OCI-LY7 (cell line): ENCODE results near the gene LRRC8D.

Experiments used
- EZH2phosphoT487 ChIP-seq: fragments of 200-600 bp; sonication (generic); IDR thresholded peaks from 2 replicates; pipeline ENCODE4 v1.6.1; 2018; ENCODE audit warnings: low read depth, borderline replicate concordance, mild to moderate bottlenecking, mixed run types, antibody characterized with exemption, low read length, moderate library complexity, mixed read lengths
- TF ChIP-seq, protein P1 (sequence below): fragments of 200-600 bp; sonication (generic); conservative IDR thresholded peaks from 2 replicates; pipeline ENCODE4 v1.5.1; 2014; ENCODE audit warnings: mild to moderate bottlenecking, antibody characterized with exemption, low read length, moderate library complexity, mixed read lengths

GRCh38 chr1:89966656-89967055 lies 145.8 kb downstream of the LRRC8D start:
- TF ChIP-seq EZH2phosphoT487 = no peak
- TF ChIP-seq, protein P1, sequence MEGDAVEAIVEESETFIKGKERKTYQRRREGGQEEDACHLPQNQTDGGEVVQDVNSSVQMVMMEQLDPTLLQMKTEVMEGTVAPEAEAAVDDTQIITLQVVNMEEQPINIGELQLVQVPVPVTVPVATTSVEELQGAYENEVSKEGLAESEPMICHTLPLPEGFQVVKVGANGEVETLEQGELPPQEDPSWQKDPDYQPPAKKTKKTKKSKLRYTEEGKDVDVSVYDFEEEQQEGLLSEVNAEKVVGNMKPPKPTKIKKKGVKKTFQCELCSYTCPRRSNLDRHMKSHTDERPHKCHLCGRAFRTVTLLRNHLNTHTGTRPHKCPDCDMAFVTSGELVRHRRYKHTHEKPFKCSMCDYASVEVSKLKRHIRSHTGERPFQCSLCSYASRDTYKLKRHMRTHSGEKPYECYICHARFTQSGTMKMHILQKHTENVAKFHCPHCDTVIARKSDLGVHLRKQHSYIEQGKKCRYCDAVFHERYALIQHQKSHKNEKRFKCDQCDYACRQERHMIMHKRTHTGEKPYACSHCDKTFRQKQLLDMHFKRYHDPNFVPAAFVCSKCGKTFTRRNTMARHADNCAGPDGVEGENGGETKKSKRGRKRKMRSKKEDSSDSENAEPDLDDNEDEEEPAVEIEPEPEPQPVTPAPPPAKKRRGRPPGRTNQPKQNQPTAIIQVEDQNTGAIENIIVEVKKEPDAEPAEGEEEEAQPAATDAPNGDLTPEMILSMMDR = no peak
